Iris pigment epithelial cell (primary cell): ENCODE data around the gene NPHS1.

Experiments used
- DNase-seq: peaks from one replicate; pipeline ENCODE4 v3.0.0-alpha.2; 2011; ENCODE audit warnings: low read depth

Gene NPHS1

DNA sequence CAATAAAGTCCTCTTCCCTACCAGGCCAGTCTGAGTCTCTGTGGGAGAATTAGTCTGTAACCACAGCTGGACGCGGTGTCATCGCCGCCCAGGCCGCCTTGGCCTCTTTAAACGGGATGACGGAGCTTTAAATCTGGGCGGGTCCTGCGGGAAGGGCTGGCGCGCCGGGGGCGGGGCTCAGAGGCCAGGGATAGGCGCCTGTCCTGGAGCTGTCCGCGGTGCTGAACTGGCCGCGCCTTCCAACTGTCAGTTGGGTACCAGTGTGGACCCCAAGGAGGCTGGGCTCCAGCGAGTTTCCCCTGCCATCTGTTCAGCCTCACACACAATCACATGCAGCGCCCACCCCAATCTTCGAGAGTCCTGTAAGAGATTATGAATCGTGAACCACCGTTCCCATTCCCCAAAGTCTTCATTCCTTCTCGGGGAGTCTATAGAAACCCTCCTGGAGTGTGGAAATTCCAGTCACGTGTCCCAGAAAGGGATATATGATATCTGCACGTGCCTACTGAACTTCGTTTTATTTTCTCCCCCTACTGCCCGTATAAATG is 27.5 kb upstream of the NPHS1 start:
- DNase-seq = peak; percentile 87

DNA sequence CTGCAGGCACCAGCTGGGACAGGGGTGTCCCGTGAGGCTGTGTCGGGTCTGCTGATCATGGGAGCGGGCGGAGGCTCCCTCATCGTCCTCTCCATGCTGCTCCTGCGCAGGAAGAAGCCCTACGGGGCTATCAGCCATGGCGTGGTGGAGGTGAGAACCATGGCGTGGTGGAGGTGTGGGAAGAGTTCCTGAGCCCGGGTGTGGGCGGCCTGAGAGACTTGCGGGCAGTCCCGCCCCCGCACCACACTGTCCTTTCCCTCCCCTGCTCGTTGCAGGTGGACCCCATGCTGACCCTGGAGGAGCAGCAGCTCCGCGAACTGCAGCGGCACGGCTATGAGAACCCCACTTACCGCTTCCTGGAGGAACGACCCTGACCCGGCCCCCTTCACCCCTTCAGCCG is 26.8 kb upstream of the NPHS1 start:
- DNase-seq = no peak

DNA sequence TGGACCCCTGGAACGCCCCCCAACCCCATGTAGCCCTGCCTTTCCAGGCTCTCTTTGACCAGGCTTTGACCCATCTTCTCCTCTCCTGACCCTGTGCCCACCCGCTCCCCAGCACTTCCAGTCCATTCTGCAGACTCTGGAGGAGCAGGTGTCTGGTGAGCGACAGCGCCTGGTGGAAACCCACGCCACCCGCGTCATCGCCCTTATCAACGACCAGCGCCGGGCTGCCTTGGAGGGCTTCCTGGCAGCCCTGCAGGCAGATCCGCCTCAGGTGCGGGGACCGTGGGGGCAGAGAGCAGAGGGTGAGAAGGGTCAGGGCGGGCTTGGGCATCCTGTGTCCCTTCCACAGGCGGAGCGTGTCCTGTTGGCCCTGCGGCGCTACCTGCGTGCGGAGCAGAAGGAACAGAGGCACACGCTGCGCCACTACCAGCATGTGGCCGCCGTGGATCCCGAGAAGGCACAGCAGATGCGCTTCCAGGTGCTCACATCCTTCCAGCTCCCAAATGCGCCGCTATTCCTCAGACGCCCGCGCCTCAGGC is 22.2 kb upstream of the NPHS1 start:
- DNase-seq = no peak

GRCh38 chr19:35872180-35872579 is 19.9 kb upstream of the NPHS1 start:
- no peak for DNase-seq

DNA sequence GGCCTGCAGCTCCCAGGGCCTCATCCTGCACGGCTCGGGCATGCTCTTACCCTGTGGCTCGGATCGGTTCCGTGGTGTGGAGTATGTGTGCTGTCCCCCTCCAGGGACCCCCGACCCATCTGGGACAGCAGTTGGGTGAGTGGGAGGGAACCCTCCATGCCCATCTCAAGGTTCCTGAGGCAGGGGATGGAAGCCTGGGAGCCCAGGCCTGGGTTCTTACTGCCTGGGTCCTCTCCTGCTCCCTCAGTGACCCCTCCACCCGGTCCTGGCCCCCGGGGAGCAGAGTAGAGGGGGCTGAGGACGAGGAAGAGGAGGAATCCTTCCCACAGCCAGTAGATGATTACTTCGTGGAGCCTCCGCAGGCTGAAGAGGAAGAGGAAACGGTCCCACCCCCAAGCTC is 19.3 kb upstream of the NPHS1 start:
- no peak for DNase-seq

GRCh38 chr19:35870798-35871197 is 18.5 kb upstream of the NPHS1 start:
- DNase-seq = no peak

DNA sequence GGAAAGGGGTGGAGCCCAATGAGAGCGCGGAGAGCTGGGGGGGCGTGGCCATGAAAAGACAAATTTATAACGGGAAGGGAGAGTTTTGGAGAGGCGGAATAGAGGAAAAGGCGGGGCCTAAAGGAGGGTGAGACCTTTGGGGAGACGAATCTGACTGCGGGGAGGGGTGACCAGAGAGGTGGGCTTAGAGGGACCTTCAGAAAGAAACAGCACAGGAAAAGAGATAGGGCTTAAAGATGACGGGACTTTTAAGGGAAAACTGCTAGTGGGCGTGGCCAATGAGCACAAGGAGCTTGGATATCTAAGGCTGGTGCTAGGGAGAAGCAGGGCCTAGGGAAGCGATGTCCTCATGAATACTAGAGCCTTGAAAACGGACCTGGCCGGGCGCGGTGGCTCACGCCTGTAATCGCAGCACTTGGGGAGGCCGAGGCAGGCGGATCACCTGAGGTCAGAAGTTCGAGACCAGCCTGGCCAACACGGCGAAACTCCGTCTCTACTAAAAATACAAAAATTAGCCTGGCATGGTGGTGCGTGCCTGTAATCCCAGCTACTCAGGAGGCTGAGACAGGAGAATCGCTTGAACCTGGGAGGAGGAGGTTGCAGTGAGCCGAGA is 17.9 kb upstream of the NPHS1 start:
- peak; percentile 11 for DNase-seq

DNA sequence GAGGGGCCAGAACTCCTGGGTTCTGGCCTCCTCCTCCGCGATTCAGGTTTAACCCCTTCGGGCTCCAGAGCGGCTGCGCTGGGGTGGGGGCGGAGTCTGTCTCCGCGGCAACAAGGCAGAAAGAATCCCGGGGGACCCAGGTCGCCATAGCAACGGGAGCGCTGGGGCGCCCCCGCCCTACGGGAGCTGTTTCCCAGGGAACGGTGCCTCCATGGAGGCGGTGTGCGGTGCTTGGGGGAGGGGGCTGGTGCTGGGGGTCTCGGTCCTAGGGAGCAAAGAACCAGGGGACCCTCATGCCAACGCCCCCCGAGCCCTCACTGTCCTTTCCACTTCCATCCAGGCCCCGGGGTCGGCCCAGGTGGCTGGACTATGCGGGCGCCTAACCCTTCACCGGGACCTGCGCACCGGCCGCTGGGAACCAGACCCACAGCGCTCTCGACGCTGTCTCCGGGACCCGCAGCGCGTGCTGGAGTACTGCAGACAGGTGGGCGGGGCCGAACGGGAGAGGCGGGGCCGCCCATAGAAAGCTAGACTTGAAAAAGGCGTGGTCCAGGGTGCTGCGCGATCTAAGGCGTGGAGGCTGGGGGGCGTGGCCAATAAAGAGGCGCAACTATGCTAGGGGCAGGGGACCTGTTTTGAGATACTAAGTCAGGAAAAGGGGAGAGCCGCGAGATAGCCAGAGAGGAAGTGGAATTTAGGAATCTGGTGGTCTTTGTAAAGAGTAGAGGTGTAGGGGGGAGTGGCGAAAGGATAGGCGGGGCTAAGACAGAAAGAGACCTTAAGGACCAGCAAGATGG is 17.2 kb upstream of the NPHS1 start:
- peak; percentile 90 for DNase-seq

- DNase-seq = no peak
These were observed 16.6 kb upstream of the NPHS1 start for GRCh38 chr19:35868823-35869326.

DNA sequence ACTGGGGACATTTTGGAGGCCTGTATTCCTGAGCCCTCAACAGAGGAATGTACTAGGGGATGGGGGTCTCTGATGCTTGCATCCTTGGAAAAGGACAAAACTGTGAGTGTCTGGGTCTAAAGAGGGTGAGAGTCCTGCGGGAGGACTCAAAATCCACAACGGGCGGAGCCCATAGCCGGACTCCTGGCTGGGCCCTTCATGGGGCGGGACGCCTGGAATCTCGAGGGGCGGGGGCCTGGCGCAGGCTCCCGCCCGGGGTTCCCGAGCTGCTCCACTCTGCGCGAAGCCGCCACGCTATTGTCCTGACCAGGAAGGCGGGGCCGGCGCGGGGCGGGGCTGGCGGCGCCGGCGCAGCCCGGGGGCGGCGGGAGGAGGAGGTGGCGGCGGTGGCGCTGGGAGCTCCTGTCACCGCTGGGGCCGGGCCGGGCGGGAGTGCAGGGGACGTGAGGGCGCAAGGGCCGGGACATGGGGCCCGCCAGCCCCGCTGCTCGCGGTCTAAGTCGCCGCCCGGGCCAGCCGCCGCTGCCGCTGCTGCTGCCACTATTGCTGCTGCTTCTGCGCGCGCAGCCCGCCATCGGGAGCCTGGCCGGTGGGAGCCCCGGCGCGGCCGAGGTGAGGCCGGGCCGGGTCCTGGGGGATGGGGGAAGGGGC is 16.0 kb upstream of the NPHS1 start, which contains the start of gene APLP1:
Gene APLP1 (plus strand): TSS at position 403 of the 651 bp plus-strand sequence. CDS start 63 bp downstream, at position 466.
- peak; percentile 31 for DNase-seq

DNA sequence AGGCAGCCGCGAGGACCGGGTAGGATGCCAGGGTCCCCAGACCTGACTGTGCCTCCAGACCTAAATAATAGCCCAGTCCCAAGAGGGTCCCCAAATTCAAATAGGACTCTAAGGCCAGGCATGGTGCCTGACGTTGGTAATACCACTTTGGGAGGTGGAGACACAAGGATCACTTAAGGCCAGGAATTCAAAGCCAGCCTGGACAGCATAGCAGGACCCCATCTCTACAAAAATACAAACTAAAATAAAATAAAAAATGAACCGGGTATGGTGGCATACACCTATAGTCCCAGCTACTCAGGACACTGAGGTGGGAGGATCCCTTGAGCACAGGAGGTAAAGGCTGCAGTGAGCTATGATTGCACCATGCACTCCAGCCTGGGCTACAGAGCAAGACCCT is 10.7 kb upstream of the NPHS1 start:
- DNase-seq = no peak

- DNase-seq = no peak
These were observed 10.2 kb upstream of the NPHS1 start for GRCh38 chr19:35862528-35862927.

- DNase-seq = no peak
These were observed 9.4 kb upstream of the NPHS1 start for GRCh38 chr19:35861640-35862160.

- DNase-seq = no peak
These were observed 8.7 kb upstream of the NPHS1 start for GRCh38 chr19:35860818-35861639.

- DNase-seq = no peak
These were observed 8.1 kb upstream of the NPHS1 start for GRCh38 chr19:35860436-35860817.

- no peak for DNase-seq
These were observed 7.1 kb upstream of the NPHS1 start for GRCh38 chr19:35859414-35859813.

GRCh38 chr19:35858311-35858710 is 6.0 kb upstream of the NPHS1 start:
- no peak for DNase-seq

DNA sequence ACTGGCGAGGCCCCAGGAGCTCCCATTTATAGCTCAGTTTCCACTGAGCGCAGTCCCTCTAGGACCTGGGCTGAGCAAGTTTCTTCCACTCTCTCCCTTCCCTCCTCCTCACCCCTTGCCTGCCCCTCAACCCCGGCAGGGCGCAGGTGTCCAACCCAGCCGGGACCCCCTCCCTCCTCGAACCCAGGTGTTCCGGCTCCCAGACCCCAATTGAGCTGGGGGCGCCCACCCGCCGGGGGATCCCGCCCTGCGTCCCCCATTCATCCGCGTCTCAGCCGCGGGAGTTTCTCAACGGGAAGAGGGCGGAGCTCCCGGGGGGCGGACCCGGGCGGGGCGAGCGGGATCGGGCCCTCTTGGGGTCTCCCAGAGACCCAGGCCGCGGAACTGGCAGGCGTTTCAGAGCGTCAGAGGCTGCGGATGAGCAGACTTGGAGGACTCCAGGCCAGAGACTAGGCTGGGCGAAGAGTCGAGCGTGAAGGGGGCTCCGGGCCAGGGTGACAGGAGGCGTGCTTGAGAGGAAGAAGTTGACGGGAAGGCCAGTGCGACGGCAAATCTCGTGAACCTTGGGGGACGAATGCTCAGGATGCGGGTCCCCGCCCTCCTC is 4.3 kb upstream of the NPHS1 start, which contains the start of gene KIRREL2:
Gene KIRREL2 (plus strand): TSS at position 366 of the 604 bp plus-strand sequence. CDS start 209 bp downstream, at position 575.
- DNase-seq = no peak

DNA sequence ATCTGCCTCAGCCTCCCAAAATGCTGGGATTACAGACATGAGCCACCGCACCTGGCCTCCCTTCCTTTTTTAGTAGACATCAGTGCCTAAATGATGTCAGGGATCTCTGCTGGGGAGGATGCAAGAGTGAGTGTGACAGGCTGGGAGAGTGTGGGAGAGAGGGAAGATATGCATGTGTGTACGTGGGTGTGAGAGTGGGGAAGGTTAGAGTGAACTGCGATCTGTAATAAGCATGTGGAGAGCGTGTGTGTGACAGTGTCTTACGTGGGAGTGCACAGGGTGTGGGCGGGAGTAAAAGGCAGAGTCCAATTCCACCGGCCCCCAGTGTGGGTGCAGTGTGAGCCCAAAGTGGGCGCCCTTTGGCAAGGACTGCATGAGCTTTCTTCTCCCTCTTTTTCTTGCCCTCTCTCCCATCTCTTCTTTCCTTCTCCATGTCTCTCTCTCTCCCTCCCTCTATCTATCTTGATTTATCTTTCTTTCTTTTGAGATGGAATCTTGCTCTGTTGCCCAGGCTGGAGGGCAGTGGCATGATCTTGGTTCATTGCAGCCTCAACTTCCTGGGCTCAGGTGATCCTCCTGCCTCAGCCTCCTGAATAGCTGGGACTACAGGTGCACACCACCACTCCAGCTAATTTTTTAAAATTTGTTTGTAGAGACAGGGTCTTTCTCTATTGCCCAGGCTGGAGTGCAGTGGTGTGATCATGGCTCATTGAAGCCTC is 893 bp upstream of the NPHS1 start:
- no peak for DNase-seq
